ENCODE measurements around the gene PTBP3. TPM values are rescaled to one million over a fixed set of nuclear protein-coding genes. Genes with fewer than 3 reads are reported as not detected.

PTBP3 gene
- total and polyA plus RNA-seq, 2 of the 13 experiments (the other 11 are each of a cell fraction or from before 2014, with no cell fraction given), result 52.8 to 61.1 TPM

- no TSS peak for BruUV-seq (replicated peaks)
Observed at GRCh38 chr9:112322701-112323377, 10.6 kb downstream of the PTBP3 start.

More at GRCh38 chr9:112322701-112323377, 10.6 kb downstream of the PTBP3 start:
- no peak for FAIRE-seq
- Histone ChIP-seq H3K4me3 (replicated peaks in 1 of 3; ENCODE audit: insufficient read depth in 1 of 3, low read depth in 2 of 3, low read length in 3 of 3) (no peak overlapping the region), H3K9me3 (ENCODE audit: low read length) (no peaks in the 10 kb centered on the region), H3K27ac (ENCODE audit: extremely low read length, insufficient read depth, low read length) (no peak overlapping the region), H3K79me2 (ENCODE audit: insufficient read depth, low read length) (peaks cover 95% of the 10 kb centered on the region), H2AFZ (ENCODE audit: low read length) (no peak overlapping the region), H3K27me3 (ENCODE audit: control insufficient read depth in 1 of 2, insufficient read depth in 2 of 2, low read length in 2 of 2) (no peaks in the 10 kb centered on the region), H3K4me1 (ENCODE audit: insufficient read depth, low read length) (peaks cover 65% of the 10 kb centered on the region), H4K20me1 (ENCODE audit: insufficient read depth, low read length) (peaks cover 27% of the 10 kb centered on the region), H3K36me3 (replicated peaks in 1 of 2; ENCODE audit: control insufficient read depth in 1 of 2, insufficient read depth in 2 of 2, low read length in 2 of 2) (peaks cover 0 to 3% of the 10 kb centered on the region in 2 experiments; a peak in 1 of 5 replicates), H3K4me2 (ENCODE audit: low read depth, low read length) (no peak overlapping the region), H3K9ac (ENCODE audit: insufficient read depth, low read depth, low read length) (no peak overlapping the region)
- no peak for DNase-seq (ENCODE audit: low spot score)
- in situ Hi-C loops (cut with HindIII; ENCODE audit: extremely low pct_ligation_motif_present, low pct_unique_long_range_greater_than_20kb) (no loop called here), intact Hi-C loops (cut with micrococcal nuclease; ENCODE audit: unreplicated experiment) (no loop called here)
- no peak for TF ChIP-seq TBP (CRISPR knock-in tag; IDR thresholded peaks at IDR 0.05)
- no peak for TF ChIP-seq HMGXB3 (CRISPR knock-in tag; IDR thresholded peaks at IDR 0.05; ENCODE audit: borderline replicate concordance)
- TF ChIP-seq ZNF770 (CRISPR knock-in tag; IDR thresholded peaks at IDR 0.05), result peak; percentile 90
- no peak for TF ChIP-seq HNF4A (CRISPR knock-in tag; IDR thresholded peaks at IDR 0.05)
- no peak for TF ChIP-seq CTCF (CRISPR knock-in tag; IDR thresholded peaks at IDR 0.05)
- no peak for TF ChIP-seq GATA4 (IDR thresholded peaks at IDR 0.05; ENCODE audit: borderline replicate concordance, low read depth)
- no peak for TF ChIP-seq TSC22D2 (CRISPR knock-in tag; IDR thresholded peaks at IDR 0.05; ENCODE audit: borderline replicate concordance)
- TF ChIP-seq ZKSCAN1 (IDR thresholded peaks at IDR 0.05; ENCODE audit: low read length), result no peak
- CTCF ChIA-PET (ENCODE audit: low intra/inter-chr PET ratio, low total read pairs), result no interaction called here
- 85% methylated on average over 5 of the region's 5 CpGs for WGBS (ENCODE audit: low lambda C conversion rate)
- POLR2A ChIA-PET, result interaction anchor here (0.7 to 1.3 kb wide), 3 partner anchors 10 to 72 kb away, joined by 3 read pairs; partner anchors contain the start of gene PTBP3
- no peak for ATAC-seq
